ENCODE data around the gene SAP130. TPM values are rescaled to one million over a fixed set of nuclear protein-coding genes. Genes with fewer than 3 reads are reported as not detected.
A peak's percentile ranks its signal among the peaks of the same experiment; 100 is the strongest.

SAP130 gene
- total and polyA plus RNA-seq, 7 donors, result 6.3 to 14.3 (median 10.5) TPM

GRCh38 chr2:127985026-127985734 is 42.7 kb downstream of the SAP130 start:
- 87 to 94% (median 91%) methylated on average over 6 of the region's 6 CpGs for WGBS, 3 donors
- no peak overlapping the region for H3K4me3 ChIP-seq
- H3K4me1 ChIP-seq, result no peaks in the 10 kb centered on the region
- H3K36me3 ChIP-seq (ENCODE audit: insufficient read depth in 1 of 2, low read depth in 1 of 2), result peaks cover 0 to 88% of the 10 kb centered on the region in 2 donors
- no peaks in the 10 kb centered on the region for H3K9me3 ChIP-seq
- intact Hi-C loops (cut with DNase I), result no loop called here
- H3K27ac ChIP-seq, result no peak overlapping the region
- peak in 3 of 4 donors; percentile 13 to 23 (median 20) for ATAC-seq
- H3K27me3 ChIP-seq (ENCODE audit: insufficient read depth in 3 of 3, low read length in 2 of 3), result no peaks in the 10 kb centered on the region
- DNase-seq, result no peak
- TF ChIP-seq CTCF (IDR thresholded peaks at IDR 0.05), result no peak

- no peak for TF ChIP-seq CTCF (IDR thresholded peaks at IDR 0.05)
- ATAC-seq (peak; percentile 51 to 73 (median 63)), DNase-seq (no peak)
- no peak overlapping the region for H3K27ac ChIP-seq
- H3K36me3 ChIP-seq (ENCODE audit: insufficient read depth in 1 of 2, low read depth in 1 of 2), result peaks cover 0 to 89% of the 10 kb centered on the region in 2 donors
- no peaks in the 10 kb centered on the region for H3K27me3 ChIP-seq (ENCODE audit: insufficient read depth in 3 of 3, low read length in 2 of 3)
- 83 to 91% (median 88%) methylated on average over 3 of the region's 3 CpGs for WGBS, 3 donors
- no peak overlapping the region for H3K4me3 ChIP-seq
- no peaks in the 10 kb centered on the region for H3K4me1 ChIP-seq
- H3K9me3 ChIP-seq, result no peaks in the 10 kb centered on the region
- intact Hi-C loops (cut with DNase I), result no loop called here
Observed at GRCh38 chr2:127984551-127984950, 43.3 kb downstream of the SAP130 start.

GRCh38 chr2:127969446-127969845 is 58.4 kb downstream of the SAP130 start:
- ATAC-seq (peak in 2 of 4 donors; percentile 25 to 29), DNase-seq (no peak)
- intact Hi-C loops (cut with DNase I), result no loop called here
- Histone ChIP-seq H3K27me3 (ENCODE audit: insufficient read depth in 3 of 3, low read length in 2 of 3) (no peaks in the 10 kb centered on the region), H3K27ac (peak overlapping the region; percentile 93), H3K9me3 (no peaks in the 10 kb centered on the region), H3K4me3 (peak overlapping the region; percentile 10), H3K36me3 (ENCODE audit: insufficient read depth in 1 of 2, low read depth in 1 of 2) (peaks cover 4 to 47% of the 10 kb centered on the region in 2 donors), H3K4me1 (peaks cover 11% of the 10 kb centered on the region)
- no peak for TF ChIP-seq CTCF (IDR thresholded peaks at IDR 0.05)
- WGBS, 3 donors, result 72 to 90% (median 76%) methylated on average over 4 of the region's 4 CpGs

GRCh38 chr2:127968610-127969339 is 59.1 kb downstream of the SAP130 start:
- no peak for TF ChIP-seq CTCF (IDR thresholded peaks at IDR 0.05)
- peak; percentile 96 to 98 (median 98) for ATAC-seq
- peak overlapping the region; percentile 10 for H3K4me3 ChIP-seq
- 38 to 61% (median 39%) methylated on average over 11 of the region's 11 CpGs for WGBS, 3 donors
- peaks cover 11% of the 10 kb centered on the region for H3K4me1 ChIP-seq
- peak overlapping the region; percentile 93 for H3K27ac ChIP-seq
- no peaks in the 10 kb centered on the region for H3K9me3 ChIP-seq
- H3K27me3 ChIP-seq (ENCODE audit: insufficient read depth in 3 of 3, low read length in 2 of 3), result no peaks in the 10 kb centered on the region
- peak; percentile 84 to 91 for DNase-seq
- H3K36me3 ChIP-seq (ENCODE audit: insufficient read depth in 1 of 2, low read depth in 1 of 2), result peaks cover 4 to 44% of the 10 kb centered on the region in 2 donors
- intact Hi-C loops (cut with DNase I), result no loop called here
